ENCODE results near the gene ISYNA1. TPM values are rescaled to one million over a fixed set of nuclear protein-coding genes. Genes with fewer than 3 reads are reported as not detected.

ISYNA1 gene
- total and polyA plus RNA-seq, 2 of the 13 experiments (the other 11 are each of a cell fraction or from before 2014, with no cell fraction given) = 29.6 to 48.5 TPM

DNA sequence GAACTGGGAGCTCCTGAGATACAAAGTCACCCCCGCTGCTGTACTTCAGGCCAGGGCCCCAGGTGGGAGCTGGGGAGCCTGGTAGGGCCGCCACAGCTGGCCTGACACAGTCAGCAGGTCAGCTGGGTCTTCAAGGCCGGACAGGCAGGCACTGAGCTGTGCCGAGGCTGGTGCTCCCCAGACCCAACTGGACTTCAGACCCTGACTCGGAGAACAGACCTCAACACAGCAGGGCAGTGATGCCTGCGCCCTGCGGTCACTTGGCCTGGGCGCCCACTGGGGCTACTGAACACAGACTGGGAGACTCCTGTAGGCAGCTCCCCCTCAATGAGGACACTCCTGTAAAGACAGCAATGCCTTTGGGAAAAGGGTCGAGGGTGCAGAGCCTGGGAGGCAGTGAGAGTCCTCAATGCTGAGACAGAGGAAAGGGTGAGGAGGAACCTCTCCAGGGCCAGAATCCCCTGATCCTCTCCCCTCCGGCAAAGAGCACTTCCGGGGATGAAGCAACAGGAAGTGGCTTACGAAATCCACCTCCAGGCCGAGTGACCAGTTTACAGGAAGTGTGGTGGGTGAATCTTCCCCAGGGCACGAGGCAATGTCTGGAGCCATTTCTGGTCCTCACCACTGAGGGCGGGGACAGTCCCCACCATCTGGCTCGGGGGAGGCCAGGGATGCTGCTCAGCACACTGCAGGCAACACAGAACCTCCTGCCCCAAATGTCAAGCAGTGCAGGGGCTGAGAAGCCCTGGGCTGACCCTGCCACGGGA is 40.8 kb upstream of the ISYNA1 start (continued):
- TF ChIP-seq, protein P1, sequence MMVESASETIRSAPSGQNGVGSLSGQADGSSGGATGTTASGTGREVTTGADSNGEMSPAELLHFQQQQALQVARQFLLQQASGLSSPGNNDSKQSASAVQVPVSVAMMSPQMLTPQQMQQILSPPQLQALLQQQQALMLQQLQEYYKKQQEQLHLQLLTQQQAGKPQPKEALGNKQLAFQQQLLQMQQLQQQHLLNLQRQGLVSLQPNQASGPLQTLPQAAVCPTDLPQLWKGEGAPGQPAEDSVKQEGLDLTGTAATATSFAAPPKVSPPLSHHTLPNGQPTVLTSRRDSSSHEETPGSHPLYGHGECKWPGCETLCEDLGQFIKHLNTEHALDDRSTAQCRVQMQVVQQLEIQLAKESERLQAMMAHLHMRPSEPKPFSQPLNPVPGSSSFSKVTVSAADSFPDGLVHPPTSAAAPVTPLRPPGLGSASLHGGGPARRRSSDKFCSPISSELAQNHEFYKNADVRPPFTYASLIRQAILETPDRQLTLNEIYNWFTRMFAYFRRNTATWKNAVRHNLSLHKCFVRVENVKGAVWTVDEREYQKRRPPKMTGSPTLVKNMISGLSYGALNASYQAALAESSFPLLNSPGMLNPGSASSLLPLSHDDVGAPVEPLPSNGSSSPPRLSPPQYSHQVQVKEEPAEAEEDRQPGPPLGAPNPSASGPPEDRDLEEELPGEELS (CRISPR knock-in tag; IDR thresholded peaks at IDR 0.05) = peak; percentile 88
- no peak for TF ChIP-seq ZNF678 (CRISPR knock-in tag; IDR thresholded peaks at IDR 0.05)
- peak; percentile 79; the same call in 1 of the 2 replicates for TF ChIP-seq ZNF556 (CRISPR knock-in tag; IDR thresholded peaks at IDR 0.05; ENCODE audit: borderline replicate concordance)
- peak; percentile 52; the same call in 1 of the 2 replicates for TF ChIP-seq MEIS2 (CRISPR knock-in tag; IDR thresholded peaks at IDR 0.05)
- 0 out of 2 replicates have a peak, but pooled peaks have one; percentile 58 for TF ChIP-seq ZNF761 (CRISPR knock-in tag; conservative IDR thresholded peaks at IDR 0.05)
- peak; percentile 69 for TF ChIP-seq FOXJ3 (CRISPR knock-in tag; IDR thresholded peaks at IDR 0.05; ENCODE audit: borderline replicate concordance)
- TF ChIP-seq, protein P2, sequence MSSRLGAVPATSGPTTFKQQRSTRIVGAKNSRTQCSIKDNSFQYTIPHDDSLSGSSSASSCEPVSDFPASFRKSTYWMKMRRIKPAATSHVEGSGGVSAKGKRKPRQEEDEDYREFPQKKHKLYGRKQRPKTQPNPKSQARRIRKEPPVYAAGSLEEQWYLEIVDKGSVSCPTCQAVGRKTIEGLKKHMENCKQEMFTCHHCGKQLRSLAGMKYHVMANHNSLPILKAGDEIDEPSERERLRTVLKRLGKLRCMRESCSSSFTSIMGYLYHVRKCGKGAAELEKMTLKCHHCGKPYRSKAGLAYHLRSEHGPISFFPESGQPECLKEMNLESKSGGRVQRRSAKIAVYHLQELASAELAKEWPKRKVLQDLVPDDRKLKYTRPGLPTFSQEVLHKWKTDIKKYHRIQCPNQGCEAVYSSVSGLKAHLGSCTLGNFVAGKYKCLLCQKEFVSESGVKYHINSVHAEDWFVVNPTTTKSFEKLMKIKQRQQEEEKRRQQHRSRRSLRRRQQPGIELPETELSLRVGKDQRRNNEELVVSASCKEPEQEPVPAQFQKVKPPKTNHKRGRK (CRISPR knock-in tag; IDR thresholded peaks at IDR 0.05) = no peak
- TF ChIP-seq, protein P3, sequence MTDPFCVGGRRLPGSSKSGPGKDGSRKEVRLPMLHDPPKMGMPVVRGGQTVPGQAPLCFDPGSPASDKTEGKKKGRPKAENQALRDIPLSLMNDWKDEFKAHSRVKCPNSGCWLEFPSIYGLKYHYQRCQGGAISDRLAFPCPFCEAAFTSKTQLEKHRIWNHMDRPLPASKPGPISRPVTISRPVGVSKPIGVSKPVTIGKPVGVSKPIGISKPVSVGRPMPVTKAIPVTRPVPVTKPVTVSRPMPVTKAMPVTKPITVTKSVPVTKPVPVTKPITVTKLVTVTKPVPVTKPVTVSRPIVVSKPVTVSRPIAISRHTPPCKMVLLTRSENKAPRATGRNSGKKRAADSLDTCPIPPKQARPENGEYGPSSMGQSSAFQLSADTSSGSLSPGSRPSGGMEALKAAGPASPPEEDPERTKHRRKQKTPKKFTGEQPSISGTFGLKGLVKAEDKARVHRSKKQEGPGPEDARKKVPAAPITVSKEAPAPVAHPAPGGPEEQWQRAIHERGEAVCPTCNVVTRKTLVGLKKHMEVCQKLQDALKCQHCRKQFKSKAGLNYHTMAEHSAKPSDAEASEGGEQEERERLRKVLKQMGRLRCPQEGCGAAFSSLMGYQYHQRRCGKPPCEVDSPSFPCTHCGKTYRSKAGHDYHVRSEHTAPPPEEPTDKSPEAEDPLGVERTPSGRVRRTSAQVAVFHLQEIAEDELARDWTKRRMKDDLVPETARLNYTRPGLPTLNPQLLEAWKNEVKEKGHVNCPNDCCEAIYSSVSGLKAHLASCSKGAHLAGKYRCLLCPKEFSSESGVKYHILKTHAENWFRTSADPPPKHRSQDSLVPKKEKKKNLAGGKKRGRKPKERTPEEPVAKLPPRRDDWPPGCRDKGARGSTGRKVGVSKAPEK (CRISPR knock-in tag; IDR thresholded peaks at IDR 0.05; ENCODE audit: borderline replicate concordance) = no peak
- TF ChIP-seq, protein P4, sequence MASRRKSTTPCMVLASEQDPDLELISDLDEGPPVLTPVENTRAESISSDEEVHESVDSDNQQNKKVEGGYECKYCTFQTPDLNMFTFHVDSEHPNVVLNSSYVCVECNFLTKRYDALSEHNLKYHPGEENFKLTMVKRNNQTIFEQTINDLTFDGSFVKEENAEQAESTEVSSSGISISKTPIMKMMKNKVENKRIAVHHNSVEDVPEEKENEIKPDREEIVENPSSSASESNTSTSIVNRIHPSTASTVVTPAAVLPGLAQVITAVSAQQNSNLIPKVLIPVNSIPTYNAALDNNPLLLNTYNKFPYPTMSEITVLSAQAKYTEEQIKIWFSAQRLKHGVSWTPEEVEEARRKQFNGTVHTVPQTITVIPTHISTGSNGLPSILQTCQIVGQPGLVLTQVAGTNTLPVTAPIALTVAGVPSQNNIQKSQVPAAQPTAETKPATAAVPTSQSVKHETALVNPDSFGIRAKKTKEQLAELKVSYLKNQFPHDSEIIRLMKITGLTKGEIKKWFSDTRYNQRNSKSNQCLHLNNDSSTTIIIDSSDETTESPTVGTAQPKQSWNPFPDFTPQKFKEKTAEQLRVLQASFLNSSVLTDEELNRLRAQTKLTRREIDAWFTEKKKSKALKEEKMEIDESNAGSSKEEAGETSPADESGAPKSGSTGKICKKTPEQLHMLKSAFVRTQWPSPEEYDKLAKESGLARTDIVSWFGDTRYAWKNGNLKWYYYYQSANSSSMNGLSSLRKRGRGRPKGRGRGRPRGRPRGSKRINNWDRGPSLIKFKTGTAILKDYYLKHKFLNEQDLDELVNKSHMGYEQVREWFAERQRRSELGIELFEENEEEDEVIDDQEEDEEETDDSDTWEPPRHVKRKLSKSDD (CRISPR knock-in tag; IDR thresholded peaks at IDR 0.05; ENCODE audit: low read depth) = peak; percentile 68; the same call in 1 of the 2 replicates
- TF ChIP-seq, protein P5, sequence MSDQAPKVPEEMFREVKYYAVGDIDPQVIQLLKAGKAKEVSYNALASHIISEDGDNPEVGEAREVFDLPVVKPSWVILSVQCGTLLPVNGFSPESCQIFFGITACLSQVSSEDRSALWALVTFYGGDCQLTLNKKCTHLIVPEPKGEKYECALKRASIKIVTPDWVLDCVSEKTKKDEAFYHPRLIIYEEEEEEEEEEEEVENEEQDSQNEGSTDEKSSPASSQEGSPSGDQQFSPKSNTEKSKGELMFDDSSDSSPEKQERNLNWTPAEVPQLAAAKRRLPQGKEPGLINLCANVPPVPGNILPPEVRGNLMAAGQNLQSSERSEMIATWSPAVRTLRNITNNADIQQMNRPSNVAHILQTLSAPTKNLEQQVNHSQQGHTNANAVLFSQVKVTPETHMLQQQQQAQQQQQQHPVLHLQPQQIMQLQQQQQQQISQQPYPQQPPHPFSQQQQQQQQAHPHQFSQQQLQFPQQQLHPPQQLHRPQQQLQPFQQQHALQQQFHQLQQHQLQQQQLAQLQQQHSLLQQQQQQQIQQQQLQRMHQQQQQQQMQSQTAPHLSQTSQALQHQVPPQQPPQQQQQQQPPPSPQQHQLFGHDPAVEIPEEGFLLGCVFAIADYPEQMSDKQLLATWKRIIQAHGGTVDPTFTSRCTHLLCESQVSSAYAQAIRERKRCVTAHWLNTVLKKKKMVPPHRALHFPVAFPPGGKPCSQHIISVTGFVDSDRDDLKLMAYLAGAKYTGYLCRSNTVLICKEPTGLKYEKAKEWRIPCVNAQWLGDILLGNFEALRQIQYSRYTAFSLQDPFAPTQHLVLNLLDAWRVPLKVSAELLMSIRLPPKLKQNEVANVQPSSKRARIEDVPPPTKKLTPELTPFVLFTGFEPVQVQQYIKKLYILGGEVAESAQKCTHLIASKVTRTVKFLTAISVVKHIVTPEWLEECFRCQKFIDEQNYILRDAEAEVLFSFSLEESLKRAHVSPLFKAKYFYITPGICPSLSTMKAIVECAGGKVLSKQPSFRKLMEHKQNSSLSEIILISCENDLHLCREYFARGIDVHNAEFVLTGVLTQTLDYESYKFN (CRISPR knock-in tag; conservative IDR thresholded peaks at IDR 0.05) = peak; percentile 86
- peak; percentile 62; the same call in 1 of the 2 replicates for TF ChIP-seq ZBTB21 (CRISPR knock-in tag; IDR thresholded peaks at IDR 0.05)
- no peak for TF ChIP-seq ZNF562 (CRISPR knock-in tag; IDR thresholded peaks at IDR 0.05; ENCODE audit: borderline replicate concordance)
- 0 out of 2 replicates have a peak, but pooled peaks have one; percentile 76 for TF ChIP-seq CCDC6 (CRISPR knock-in tag; IDR thresholded peaks at IDR 0.05)
- TF ChIP-seq EEA1 (CRISPR knock-in tag; IDR thresholded peaks at IDR 0.05; ENCODE audit: borderline replicate concordance) = no peak
